22Rv1 (cell line): ENCODE measurements around the gene MRFAP1.

ENCODE experiments used
- CTCF ChIP-seq: fragments of 450-650 bp; IDR thresholded peaks from 2 replicates; pipeline ENCODE4 v1.5.1; 2017; ENCODE audit warnings: mild to moderate bottlenecking
- ZFX ChIP-seq: fragments of 450-650 bp; IDR thresholded peaks from 2 replicates; pipeline ENCODE4 v1.6.1; 2017; ENCODE audit warnings: antibody characterized with exemption, borderline replicate concordance

- no peak for TF ChIP-seq CTCF
- TF ChIP-seq ZFX, result no peak
Measured at GRCh38 chr4:6634746-6635145, 5.7 kb upstream of the MRFAP1 start.
